NCI-H2196 (cell line): Measurements from ENCODE around the gene CARM1.
"Not testable (repeated sequence)": the region's sequence is repeated elsewhere in the genome, so short reads cannot be mapped to it uniquely, and the experiment has no call there.

Experiments
- DNase-seq: peaks from one replicate; lab custom pipeline; 2025; ENCODE audit not compliant: unreplicated experiment; lab: John Stamatoyannopoulos, UW

Gene CARM1

GRCh38 chr19:10872546-10873107, 1.3 kb downstream of the CARM1 start:
- no peak for DNase-seq

- DNase-seq = no peak
These were observed 2.7 kb downstream of the CARM1 start for GRCh38 chr19:10874024-10874423.

- DNase-seq = no peak
These were observed 5.3 kb downstream of the CARM1 start for GRCh38 chr19:10876459-10877240.

- DNase-seq = not testable (repeated sequence)
These were observed 6.3 kb downstream of the CARM1 start for GRCh38 chr19:10877608-10878007.

GRCh38 chr19:10878253-10878652, 6.9 kb downstream of the CARM1 start:
- DNase-seq = no peak

- no peak for DNase-seq
These were observed 10.2 kb downstream of the CARM1 start for GRCh38 chr19:10881403-10882107.

- DNase-seq = no peak
These were observed 10.7 kb downstream of the CARM1 start for GRCh38 chr19:10882108-10882457.

GRCh38 chr19:10884274-10884673, 12.9 kb downstream of the CARM1 start:
- DNase-seq = no peak

- DNase-seq = no peak
These were observed 14.1 kb downstream of the CARM1 start for GRCh38 chr19:10885201-10886169.

GRCh38 chr19:10887616-10888367, 16.4 kb downstream of the CARM1 start:
- DNase-seq = no peak

- no peak for DNase-seq
These were observed 17.1 kb downstream of the CARM1 start for GRCh38 chr19:10888421-10888866.

GRCh38 chr19:10889880-10890279, 18.5 kb downstream of the CARM1 start:
- no peak for DNase-seq

- DNase-seq = no peak
These were observed 20.2 kb downstream of the CARM1 start for GRCh38 chr19:10891405-10892086.

GRCh38 chr19:10892256-10892655, 20.9 kb downstream of the CARM1 start:
- no peak for DNase-seq

GRCh38 chr19:10894911-10895213, 23.5 kb downstream of the CARM1 start:
- no peak for DNase-seq

GRCh38 chr19:10895363-10895762, 24.0 kb downstream of the CARM1 start:
- DNase-seq = no peak

GRCh38 chr19:10895920-10896319, 24.6 kb downstream of the CARM1 start:
- DNase-seq = no peak

GRCh38 chr19:10896851-10897526, 25.6 kb downstream of the CARM1 start:
- DNase-seq = peak; percentile 86

- DNase-seq = no peak
These were observed 27.3 kb downstream of the CARM1 start for GRCh38 chr19:10898633-10899032.
